Fibroblast of skin of right quadriceps (primary cell): ENCODE results near the gene BST1.

Source experiments
- DNase-seq: peaks from one replicate; pipeline ENCODE4 v3.0.0-alpha.2; 2013

The BST1 gene

GRCh38 chr4:15677507-15677988 is 25.3 kb upstream of the BST1 start:
- peak; percentile 51 for DNase-seq

DNA sequence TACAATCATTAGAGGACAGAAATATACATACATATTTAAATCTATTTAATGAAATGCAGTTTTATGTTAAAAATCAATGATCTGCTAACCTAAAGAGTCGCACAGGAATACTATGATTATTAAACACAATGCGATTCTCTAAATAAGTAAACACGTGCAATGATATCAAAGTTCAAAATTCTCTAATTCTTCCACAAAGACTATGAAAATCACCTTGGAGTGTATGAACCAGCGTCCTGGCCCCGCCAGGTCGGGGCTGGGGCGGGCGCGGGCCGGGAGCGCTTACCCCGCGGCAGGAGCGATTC is 21.8 kb upstream of the BST1 start:
- DNase-seq = no peak

GRCh38 chr4:15681372-15682241 is 21.3 kb upstream of the BST1 start, which contains the start of gene FAM200B:
Gene FAM200B (plus strand): TSS chr4:15681827. CDS start chr4:15686978, 5,151 bp downstream.
- DNase-seq = peak; percentile 99

DNA sequence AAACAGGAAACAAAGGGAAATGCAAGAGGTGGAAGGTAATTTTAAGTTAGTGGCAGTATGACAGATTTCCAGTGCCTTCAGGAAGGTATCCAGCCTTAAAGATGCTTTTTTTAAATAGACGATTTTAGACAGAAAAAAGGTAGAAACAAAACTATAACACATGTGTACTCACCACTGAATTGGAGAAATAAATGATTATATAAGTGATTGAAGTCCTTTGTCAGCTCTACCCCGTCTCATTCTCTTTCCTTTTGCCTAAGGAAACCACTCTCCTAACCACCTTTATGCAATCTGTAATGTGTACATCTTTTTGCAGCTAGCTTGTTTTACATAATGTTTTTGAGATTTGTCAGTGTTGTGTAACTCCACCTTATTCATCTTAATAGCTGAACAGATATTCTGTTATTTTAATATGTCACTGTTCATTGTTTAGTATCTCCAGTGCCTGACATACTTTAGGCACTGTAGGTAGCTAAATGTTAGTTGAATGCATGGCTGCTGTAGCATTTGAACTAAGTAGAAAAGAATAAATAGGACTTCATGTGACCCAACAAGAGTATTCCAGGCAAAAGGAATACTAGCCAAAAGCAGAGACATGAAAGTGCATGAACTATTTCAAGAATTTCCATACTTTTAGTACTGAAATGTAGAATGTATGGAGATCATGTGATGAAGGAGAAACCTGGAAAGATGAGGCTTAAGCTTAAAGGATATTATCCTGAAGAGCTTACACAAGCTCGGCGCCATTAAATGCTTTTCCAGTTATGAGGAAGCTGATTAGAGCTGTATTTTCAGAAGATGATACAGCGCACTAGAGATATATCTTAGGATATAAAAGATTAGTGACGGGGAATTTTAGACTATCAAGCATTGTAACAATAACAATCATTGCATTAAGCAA is 20.4 kb upstream of the BST1 start:
- peak; percentile 34 for DNase-seq

DNA sequence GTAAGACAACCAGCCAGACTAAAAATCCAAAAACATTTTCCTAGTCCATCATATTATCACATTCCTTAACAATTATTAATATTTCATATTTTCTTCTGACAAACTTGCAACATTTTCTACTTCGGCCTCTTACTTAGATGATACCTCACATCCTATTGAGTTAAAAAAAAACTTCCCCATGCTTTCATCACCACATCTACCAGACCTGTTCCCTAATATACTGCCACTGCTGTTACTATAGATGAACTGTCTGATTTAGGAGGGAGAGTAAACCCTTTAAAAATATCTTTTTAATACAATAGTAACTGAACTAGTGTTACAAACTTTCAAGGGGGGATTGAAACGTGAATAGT is 19.7 kb upstream of the BST1 start:
- DNase-seq = no peak

DNA sequence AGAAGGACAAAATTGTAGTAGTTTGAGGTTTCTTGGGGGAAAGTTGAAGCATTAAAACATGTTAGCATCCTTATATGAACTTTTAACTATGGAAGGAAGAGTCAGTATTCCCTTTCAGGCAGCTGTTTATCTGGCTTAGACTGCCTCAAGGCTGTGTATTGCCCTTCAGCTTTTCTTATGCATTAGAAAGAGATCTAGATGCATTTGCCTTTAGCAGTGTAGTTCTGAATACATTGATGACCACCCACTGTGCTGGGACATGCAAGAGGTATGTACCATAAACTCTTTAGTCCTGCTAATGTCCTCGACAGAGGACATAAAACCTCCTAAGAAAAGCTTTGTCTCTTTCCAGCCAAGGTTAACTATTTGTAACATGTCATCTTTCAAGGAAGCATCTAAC is 18.4 kb upstream of the BST1 start:
- DNase-seq = no peak

GRCh38 chr4:15688051-15688450 is 14.8 kb upstream of the BST1 start:
- DNase-seq = no peak

- DNase-seq = no peak
Observed at GRCh38 chr4:15689540-15689939, 13.3 kb upstream of the BST1 start.

DNA sequence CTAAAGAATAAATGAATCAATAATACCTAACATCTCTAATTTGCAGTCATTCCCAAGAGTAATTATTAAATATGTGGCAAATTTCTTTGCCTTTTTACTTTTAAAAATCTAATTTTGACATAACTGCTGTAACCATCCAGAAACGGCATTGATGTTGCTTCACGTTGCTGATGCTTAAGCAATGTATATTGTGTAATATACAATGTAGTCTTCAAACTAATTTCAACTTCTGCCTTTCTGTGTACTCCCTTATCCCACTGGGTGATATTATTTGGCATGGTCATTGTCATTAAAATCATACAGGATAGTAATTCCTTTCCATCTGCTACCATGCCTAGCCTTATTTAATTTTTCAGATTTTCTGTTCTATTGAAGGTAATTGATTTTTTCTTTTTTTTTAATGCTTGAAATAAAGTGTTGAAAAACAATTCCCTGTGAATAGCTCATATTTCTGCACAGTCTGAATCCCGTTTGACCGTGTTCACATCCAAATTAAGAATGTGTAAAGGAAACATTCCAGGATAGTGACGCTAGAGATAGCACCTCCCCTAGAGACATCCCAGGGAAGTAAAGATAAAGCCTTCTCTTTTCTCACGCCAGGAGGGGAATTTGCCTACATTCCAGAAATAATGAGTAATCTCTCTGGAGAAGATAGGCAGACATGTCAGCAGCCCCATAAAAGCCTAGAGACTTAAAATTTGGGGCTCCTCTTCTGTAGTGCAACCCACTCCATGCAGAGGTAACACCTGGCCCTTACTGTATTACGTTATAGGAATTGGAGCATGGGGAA is 12.7 kb upstream of the BST1 start:
- DNase-seq = peak; percentile 97

DNA sequence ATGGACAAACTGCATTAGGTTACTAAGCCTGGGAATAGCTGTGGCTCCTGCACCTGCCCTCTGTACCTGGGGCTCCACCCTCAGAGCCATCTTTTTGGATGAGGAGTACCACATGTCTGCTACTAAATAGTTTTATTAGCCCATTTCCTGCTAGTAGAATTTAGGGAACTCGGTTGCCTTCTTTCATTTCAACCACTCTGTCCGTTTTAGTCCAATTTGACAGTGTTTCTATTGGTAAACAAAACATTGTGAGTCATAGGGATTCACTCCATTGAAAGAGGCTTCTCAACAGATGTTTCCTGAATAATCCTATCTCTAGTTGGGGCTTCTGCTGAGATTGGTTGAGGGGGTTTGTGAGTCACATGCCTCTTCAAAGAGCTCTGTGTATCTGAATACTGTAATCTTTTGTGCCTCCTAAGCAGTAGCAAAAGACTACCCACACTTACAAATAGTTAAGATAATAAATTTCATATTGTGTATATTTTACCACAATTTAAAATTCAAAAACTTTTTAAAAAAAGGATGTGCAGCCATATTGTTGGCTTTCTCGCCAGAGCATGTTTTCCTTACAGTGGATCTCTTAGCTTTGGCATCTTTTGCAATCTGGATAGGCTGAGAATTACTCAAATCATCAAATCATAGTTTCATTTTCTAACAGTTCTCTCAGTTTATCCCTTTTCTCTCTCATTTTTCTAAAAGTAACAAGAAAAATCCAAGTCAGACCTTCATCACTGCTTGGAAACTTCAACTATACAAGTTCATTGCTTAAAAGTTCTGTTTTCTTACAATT is 11.3 kb upstream of the BST1 start:
- peak; percentile 81 for DNase-seq

GRCh38 chr4:15692602-15693001 is 10.3 kb upstream of the BST1 start:
- peak; percentile 42 for DNase-seq

- DNase-seq = no peak
Observed at GRCh38 chr4:15694431-15694830, 8.4 kb upstream of the BST1 start.

DNA sequence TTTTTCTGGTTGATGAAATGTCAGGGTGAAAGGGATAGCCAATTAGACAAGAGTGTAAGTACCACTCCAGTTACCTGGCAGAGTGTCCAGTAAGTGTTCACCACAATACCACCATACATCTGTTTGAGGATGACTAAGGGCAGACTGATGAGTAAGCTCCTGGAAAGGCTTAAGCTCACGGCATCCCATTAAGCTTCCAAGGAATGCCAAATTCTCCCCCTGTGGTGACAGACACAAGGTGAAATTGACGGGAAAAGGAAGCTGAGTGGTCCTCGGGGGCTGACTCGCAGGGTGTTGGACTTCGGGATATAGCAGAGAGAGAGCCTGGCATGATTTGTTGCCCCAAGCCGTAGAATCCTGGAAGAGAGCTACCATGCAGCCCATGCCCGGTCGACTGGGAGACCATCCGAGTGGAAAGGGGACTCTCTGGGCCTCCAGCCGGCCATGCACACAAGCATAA is 7.6 kb upstream of the BST1 start:
- DNase-seq = peak; percentile 99

DNA sequence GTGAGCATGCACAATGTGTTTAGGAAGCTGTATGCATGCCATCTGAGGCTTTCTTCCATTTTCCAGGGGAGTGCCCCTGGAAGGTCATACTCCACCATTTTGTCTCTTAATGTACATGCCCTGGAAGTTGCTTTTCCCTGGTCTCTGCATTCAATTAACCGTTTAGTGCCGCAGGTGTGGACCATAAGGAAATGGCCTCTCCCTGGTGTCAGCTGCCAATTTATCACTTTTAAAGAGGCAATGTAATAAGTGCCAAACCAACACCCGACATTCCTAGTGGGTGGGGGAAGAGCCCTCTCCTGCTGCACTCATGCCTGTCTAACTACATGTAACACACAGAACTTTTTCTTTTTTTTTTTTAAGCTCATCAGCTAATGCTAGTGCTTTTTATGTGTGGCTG is 7.1 kb upstream of the BST1 start:
- DNase-seq = no peak

GRCh38 chr4:15696866-15697265 is 6.0 kb upstream of the BST1 start:
- no peak for DNase-seq

DNA sequence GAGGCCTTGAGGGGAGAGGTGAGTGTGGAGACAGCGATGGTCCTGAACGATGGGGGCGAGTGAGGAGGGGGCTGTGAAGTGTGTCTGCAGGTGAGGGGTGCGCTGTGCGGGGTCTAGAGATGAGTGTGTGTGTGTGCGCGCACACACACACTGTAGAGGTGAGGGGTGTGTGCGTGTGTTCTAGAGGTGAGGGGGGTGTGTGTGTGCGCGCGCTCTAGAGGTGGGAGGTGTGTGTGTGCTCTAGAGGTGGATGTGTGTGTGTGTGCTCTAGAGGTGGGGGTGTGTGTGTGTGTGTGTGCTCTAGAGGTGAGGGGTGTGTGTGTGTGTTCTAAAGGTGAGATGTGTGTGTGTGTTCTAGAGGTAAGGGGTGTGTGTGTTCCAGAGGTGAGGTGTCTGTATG is 574 bp downstream of the BST1 start:
- no peak for DNase-seq

GRCh38 chr4:15704129-15704528 is 1.3 kb downstream of the BST1 start:
- DNase-seq = no peak

DNA sequence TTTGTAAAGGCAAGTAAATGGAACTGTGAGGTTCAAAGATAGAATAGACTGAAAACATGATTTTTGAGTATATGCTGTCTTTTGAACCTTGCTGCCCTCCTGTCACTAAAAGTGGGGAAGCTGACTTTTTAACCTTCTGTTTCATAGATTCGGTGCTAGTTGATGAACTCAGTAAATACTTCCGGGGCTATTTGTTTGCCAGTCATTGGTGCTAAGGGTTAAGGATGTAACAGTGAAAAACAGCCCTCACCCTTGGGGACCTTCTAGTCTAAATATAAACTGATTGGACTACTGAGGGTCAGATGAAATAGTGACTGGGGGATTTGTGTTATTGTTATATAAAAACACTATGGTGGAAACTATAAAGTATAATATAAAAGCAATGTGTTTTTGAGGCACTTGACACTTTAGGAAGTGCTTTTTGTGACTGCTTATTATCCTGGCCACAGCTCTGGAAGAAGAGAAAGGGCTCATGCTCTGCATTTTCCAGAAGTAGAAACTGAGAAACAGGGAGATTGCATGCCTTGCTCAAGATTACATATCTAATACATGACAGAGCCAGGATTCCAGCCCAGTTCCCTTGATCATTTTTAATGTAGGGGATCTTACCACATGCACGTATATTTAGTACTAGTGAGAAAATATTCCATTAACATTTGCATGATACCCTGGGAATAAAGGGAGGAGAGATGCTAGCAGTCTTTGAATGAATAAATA is 3.9 kb downstream of the BST1 start:
- no peak for DNase-seq

DNA sequence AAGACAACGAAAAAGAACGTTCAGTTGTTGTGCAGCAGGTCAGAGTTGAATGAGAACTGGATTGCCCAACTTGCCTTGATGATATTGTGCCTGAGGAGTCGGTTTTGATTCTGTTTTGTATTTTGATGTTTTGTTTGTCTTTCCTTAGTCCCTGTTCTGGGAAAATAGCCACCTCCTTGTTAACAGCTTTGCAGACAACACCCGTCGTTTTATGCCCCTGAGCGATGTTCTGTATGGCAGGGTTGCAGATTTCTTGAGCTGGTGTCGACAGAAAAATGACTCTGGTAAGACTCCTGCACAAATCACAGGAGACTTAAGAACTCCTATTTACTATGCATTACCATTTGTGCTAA is 4.5 kb downstream of the BST1 start:
- DNase-seq = no peak

- no peak for DNase-seq
Observed at GRCh38 chr4:15711762-15712161, 8.9 kb downstream of the BST1 start.

DNA sequence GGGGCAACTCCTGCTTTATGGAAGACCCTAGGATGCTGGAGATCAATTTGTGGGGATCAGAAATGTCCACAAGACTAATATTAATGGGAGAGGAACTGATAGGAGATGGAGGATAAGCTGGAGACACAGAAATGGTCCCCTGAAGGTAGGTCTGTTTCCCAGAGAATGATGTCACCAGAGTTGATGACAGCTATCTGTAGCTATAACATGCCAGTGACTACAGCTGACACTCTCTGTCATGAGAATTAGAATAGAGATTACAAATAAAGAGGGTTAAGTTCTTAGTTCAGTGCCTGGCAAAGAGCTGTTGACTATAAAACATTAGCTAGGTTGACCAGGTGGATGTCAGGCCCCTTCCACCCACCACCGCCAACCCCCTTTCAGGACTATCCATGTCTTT is 9.3 kb downstream of the BST1 start:
- no peak for DNase-seq

DNA sequence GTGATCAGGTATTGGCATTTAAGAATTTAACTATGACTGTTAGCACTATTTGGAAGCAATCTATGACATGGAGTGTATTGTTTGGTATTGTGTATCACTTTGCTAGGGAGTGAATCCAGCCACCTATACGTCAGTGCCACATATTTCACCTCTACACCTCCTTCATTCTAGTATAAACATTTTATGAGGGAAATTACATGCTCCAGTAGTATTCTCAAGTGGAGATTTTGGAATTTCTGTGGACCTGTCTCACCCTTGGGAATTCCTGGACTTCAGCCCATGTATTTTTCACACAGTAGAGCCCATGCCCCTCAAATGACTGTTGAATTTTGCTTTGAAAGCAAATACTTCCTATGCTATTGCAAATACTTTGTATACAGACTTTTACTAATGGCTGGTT is 11.3 kb downstream of the BST1 start:
- DNase-seq = peak; percentile 19
